Caco-2 (cell line): Measurements from ENCODE around the gene GJD3. TPM values are rescaled to one million over a fixed set of nuclear protein-coding genes. Genes with fewer than 3 reads are reported as not detected.

ENCODE experiments used
- BruUV-seq: library from RNA; stranded (reverse); fragments of 400-500 nt; replicated peaks from 2 replicates; lab custom pipeline; 2021; lab: Mats Ljungman, UMichigan
- CTCF ChIA-PET: fragments of 300-600 bp; sonication (Branson Sonifier 250); formaldehyde crosslinking; loops from one replicate; lab custom pipeline; 2022; ENCODE audit warnings: antibody characterized with exemption; lab: Charles Lee
- POLR2A ChIA-PET: fragments of 300-600 bp; sonication (Branson Sonifier 250); formaldehyde crosslinking; loops from one replicate; lab custom pipeline; 2022; ENCODE audit warnings: antibody characterized with exemption; lab: Charles Lee
- DNase-seq, 2 experiments: peaks; one replicate each; pipeline versions ENCODE4 v3.0.0 to v3.0.0-alpha.2; 2020 to 2022
- H3K27me3 ChIP-seq: replicated peaks from 2 replicates; pipeline ENCODE4 v1.6.0; 2011; ENCODE audit warnings: low read length; ENCODE audit not compliant: control insufficient read depth, insufficient read depth
- H3K36me3 ChIP-seq: 2 replicates; pipeline ENCODE4 v1.5.1; 2011; ENCODE audit warnings: low read length; ENCODE audit not compliant: control insufficient read depth, insufficient read depth
- H3K4me1 ChIP-seq: fragments of 250-450 bp; sonication (Bioruptor Pico); 2 replicates; pipeline ENCODE4 v1.5.1; 2020; ENCODE audit warnings: mild to moderate bottlenecking
- H3K4me3 ChIP-seq: 2 replicates; pipeline ENCODE4 v1.5.1; 2011; ENCODE audit warnings: low read depth, mild to moderate bottlenecking, control low read depth, low read length
- H3K9me3 ChIP-seq: fragments of 250-450 bp; sonication (Bioruptor Pico); 2 replicates; pipeline ENCODE4 v1.5.1; 2020; ENCODE audit warnings: mild to moderate bottlenecking, moderate library complexity
- H3K27ac Mint-ChIP-seq: one replicate; pipeline ENCODE4 v1.8.0; 2022; ENCODE audit warnings: mixed read lengths; ENCODE audit not compliant: unreplicated experiment
- H3K27me3 Mint-ChIP-seq: one replicate; pipeline ENCODE4 v1.8.0; 2022; ENCODE audit warnings: mixed read lengths; ENCODE audit not compliant: insufficient read depth, unreplicated experiment
- H3K36me3 Mint-ChIP-seq: one replicate; pipeline ENCODE4 v1.8.0; 2022; ENCODE audit warnings: mild to moderate bottlenecking, mixed read lengths; ENCODE audit not compliant: insufficient read depth, unreplicated experiment
- H3K4me1 Mint-ChIP-seq: one replicate; pipeline ENCODE4 v1.8.0; 2022; ENCODE audit warnings: low read depth, mixed read lengths; ENCODE audit not compliant: unreplicated experiment
- H3K4me3 Mint-ChIP-seq: one replicate; pipeline ENCODE4 v1.8.0; 2022; ENCODE audit warnings: mild to moderate bottlenecking, moderate library complexity, mixed read lengths; ENCODE audit not compliant: unreplicated experiment
- H3K9me3 Mint-ChIP-seq: one replicate; pipeline ENCODE4 v1.8.0; 2022; ENCODE audit warnings: mixed read lengths; ENCODE audit not compliant: unreplicated experiment
- intact Hi-C: fragments of 100-400 bp; cut with micrococcal nuclease; formaldehyde crosslinking; loops from one replicate; pipeline ENCODE4 v1.10.0; 2022; ENCODE audit not compliant: unreplicated experiment
- total RNA-seq: library from RNA; stranded (reverse); gene quantifications from 2 replicates; pipeline ENCODE4 v1.2.3, GENCODE V29; 2022
- TF ChIP-seq, protein P1 (sequence below), 2 experiments: fragments of 200-600 bp in 1 of 2; IDR thresholded peaks; 1 replicate in 1 of 2; 2 replicates in 1 of 2; pipeline versions ENCODE4 v1.5.1 to v1.8.0; 2011 to 2022; ENCODE audit warnings: antibody characterized with exemption in 1 of 2, control low read depth in 1 of 2, inconsistent platforms in 1 of 2, low read depth in 1 of 2, low read length in 1 of 2, mild to moderate bottlenecking in 1 of 2, moderate library complexity in 1 of 2; ENCODE audit not compliant: insufficient read depth in 1 of 2, severe bottlenecking in 1 of 2, unreplicated experiment in 1 of 2

Gene GJD3
- total RNA-seq, 1 experiment from 2014 or later: not detected

DNA sequence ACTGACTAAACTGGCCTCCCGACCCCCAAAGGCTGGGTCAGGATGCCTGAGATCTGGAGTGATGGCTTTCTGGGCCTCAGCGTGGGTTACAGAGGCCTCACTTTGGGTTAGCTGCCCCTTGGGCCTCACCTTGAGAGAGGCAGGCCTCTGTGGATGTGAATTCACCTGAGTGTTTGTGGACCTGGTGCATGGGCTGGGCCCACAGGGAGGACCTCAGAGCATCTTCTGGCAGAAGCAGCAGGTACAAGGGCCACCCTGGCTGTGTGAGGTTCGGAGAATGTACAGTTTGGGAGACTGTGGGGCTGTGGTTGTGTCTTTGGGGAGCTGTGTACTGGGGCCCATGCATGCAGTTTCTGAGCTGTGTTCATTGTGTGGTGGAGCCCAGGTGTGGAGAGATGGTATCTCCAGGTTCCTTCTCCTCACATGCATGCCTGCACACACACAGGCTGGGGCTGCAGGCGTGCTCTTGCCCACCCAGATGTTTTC lies 37.2 kb downstream of the GJD3 start:
- H3K36me3 Mint-ChIP-seq: no peaks in the 10 kb centered on the region
- no peak overlapping the region for H3K4me3 ChIP-seq
- H3K4me1 Mint-ChIP-seq: peaks cover 14% of the 10 kb centered on the region
- POLR2A ChIA-PET: no interaction called here
- intact Hi-C loops: no loop called here
- DNase-seq: no peak
- no TSS peak for BruUV-seq
- CTCF ChIA-PET: interaction anchor here (0.7 to 3.5 kb wide), 2 partner anchors 10 to 25 kb away, joined by 3 to 14 read pairs; no protein-coding TSS in a partner anchor
- peaks cover 17% of the 10 kb centered on the region for H3K4me1 ChIP-seq
- H3K27me3 Mint-ChIP-seq: no peaks in the 10 kb centered on the region
- peaks cover 1% of the 10 kb centered on the region for H3K36me3 ChIP-seq
- H3K27ac Mint-ChIP-seq: no peak overlapping the region
- no peak overlapping the region for H3K4me3 Mint-ChIP-seq
- no peaks in the 10 kb centered on the region for H3K9me3 Mint-ChIP-seq
- TF ChIP-seq, protein P1, sequence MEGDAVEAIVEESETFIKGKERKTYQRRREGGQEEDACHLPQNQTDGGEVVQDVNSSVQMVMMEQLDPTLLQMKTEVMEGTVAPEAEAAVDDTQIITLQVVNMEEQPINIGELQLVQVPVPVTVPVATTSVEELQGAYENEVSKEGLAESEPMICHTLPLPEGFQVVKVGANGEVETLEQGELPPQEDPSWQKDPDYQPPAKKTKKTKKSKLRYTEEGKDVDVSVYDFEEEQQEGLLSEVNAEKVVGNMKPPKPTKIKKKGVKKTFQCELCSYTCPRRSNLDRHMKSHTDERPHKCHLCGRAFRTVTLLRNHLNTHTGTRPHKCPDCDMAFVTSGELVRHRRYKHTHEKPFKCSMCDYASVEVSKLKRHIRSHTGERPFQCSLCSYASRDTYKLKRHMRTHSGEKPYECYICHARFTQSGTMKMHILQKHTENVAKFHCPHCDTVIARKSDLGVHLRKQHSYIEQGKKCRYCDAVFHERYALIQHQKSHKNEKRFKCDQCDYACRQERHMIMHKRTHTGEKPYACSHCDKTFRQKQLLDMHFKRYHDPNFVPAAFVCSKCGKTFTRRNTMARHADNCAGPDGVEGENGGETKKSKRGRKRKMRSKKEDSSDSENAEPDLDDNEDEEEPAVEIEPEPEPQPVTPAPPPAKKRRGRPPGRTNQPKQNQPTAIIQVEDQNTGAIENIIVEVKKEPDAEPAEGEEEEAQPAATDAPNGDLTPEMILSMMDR (IDR thresholded peaks at IDR 0.05; ENCODE audit: insufficient read depth in 1 of 2, low read depth in 1 of 2, low read length in 1 of 2, severe bottlenecking in 1 of 2, unreplicated experiment in 1 of 2): no peak
- no peaks in the 10 kb centered on the region for H3K27me3 ChIP-seq
- no peaks in the 10 kb centered on the region for H3K9me3 ChIP-seq

DNA sequence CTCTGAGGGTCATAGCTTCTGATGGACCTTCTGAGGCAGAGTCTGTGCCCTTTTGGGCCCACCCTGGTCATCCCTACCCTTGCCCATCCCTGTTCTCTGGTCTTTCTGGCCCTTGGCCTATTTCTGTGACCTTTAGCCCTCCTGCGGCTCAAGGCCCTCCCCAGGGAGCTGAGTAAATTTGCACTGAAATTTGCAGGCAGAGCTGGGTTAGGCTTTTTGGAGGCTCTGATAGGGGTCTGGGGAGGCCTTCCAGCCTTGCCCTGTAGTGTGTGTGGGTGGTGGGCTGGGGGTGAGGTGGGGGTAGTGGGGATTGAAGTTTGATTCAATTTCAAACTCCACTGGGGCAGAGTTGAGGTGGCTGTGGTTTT lies 37.7 kb downstream of the GJD3 start:
- no peaks in the 10 kb centered on the region for H3K9me3 ChIP-seq
- Mint-ChIP-seq H3K36me3 (no peaks in the 10 kb centered on the region), H3K9me3 (no peaks in the 10 kb centered on the region), H3K27ac (no peak overlapping the region), H3K4me1 (peaks cover 14% of the 10 kb centered on the region), H3K27me3 (no peaks in the 10 kb centered on the region), H3K4me3 (no peak overlapping the region)
- peaks cover 1% of the 10 kb centered on the region for H3K36me3 ChIP-seq
- no peak overlapping the region for H3K4me3 ChIP-seq
- TF ChIP-seq, protein P1 (IDR thresholded peaks at IDR 0.05; ENCODE audit: insufficient read depth in 1 of 2, low read depth in 1 of 2, low read length in 1 of 2, severe bottlenecking in 1 of 2, unreplicated experiment in 1 of 2): no peak
- no peaks in the 10 kb centered on the region for H3K27me3 ChIP-seq
- POLR2A ChIA-PET: no interaction called here
- H3K4me1 ChIP-seq: peaks cover 17% of the 10 kb centered on the region
- no peak for DNase-seq
- no TSS peak for BruUV-seq
- intact Hi-C loops: no loop called here
- CTCF ChIA-PET: interaction anchor here (0.6 to 3.5 kb wide), 3 partner anchors 10 to 205 kb away, joined by 3 to 14 read pairs (median 3); no protein-coding TSS in a partner anchor

DNA sequence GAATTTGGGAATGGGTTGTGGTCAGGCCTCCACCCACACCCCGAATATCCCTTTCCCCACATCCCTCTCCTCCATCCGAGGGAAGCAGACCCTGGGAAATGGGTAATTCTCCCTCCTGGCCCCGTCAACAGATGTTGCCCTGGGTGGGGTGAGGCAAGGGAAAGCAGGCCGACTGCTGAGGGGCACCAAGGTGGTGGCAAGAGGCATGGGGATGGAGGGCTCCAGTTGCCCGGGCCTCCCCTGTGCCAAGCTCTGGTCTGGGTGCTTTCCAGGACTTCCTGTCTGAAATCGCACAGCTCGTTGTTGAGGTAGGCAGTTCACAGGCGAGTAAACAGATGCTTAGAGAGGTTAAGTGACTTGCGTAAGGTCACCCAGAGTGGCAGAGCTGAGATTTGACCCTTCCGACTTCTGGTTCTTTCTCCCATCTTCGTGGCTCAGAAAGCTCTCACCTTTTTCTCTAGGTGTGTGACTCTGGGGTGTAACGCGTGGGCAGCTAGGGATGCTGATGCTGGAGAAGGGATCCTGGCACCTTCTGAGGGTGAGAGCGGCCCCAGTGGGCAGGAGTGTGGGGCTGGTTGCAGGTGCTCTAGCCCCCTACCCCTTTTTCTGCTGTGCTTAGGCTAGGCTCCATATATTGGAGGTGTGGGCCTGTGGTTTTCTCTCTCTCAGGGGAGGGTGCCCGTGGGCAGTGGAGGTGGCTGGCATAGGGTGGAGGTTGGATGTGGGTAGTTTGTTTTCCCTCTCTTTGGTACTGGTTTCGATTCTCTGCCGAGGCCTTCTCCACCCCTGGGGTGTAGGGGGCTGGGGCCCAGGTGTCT lies 38.3 kb downstream of the GJD3 start:
- Histone ChIP-seq H3K27me3 (no peaks in the 10 kb centered on the region), H3K4me3 (no peak overlapping the region), H3K36me3 (peaks cover 1% of the 10 kb centered on the region), H3K4me1 (peaks cover 17% of the 10 kb centered on the region), H3K9me3 (no peaks in the 10 kb centered on the region)
- H3K36me3 Mint-ChIP-seq: no peaks in the 10 kb centered on the region
- intact Hi-C loops: no loop called here
- no peak overlapping the region for H3K27ac Mint-ChIP-seq
- CTCF ChIA-PET: interaction anchor here (0.6 to 3.5 kb wide), 3 partner anchors 9 to 206 kb away, joined by 3 to 14 read pairs (median 3); no protein-coding TSS in a partner anchor
- POLR2A ChIA-PET: interaction anchor here (0.7 kb wide), 1 partner anchor 19 kb away, joined by 3 read pairs; no protein-coding TSS in a partner anchor
- H3K27me3 Mint-ChIP-seq: no peaks in the 10 kb centered on the region
- H3K9me3 Mint-ChIP-seq: no peaks in the 10 kb centered on the region
- DNase-seq: no peak
- BruUV-seq: no TSS peak
- no peak overlapping the region for H3K4me3 Mint-ChIP-seq
- H3K4me1 Mint-ChIP-seq: peaks cover 14% of the 10 kb centered on the region
- TF ChIP-seq, protein P1 (IDR thresholded peaks at IDR 0.05; ENCODE audit: insufficient read depth in 1 of 2, low read depth in 1 of 2, low read length in 1 of 2, severe bottlenecking in 1 of 2, unreplicated experiment in 1 of 2): no peak
